Heart left ventricle (tissue), 16 donors: ENCODE results near the gene ANXA3. TPM values are rescaled to one million over a fixed set of nuclear protein-coding genes. Genes with fewer than 3 reads are reported as not detected.
A peak's percentile ranks its signal among the peaks of the same experiment; 100 is the strongest.

Source experiments
- ATAC-seq, 4 donors: fragments of 200-7000 bp; cut with Tn5 transposase; one replicate each; pipeline ENCODE4 v1.9.1; 2020 to 2022; ENCODE audit warnings: moderate library complexity in 4 of 4, mild to moderate bottlenecking in 3 of 4, moderate number of reproducible peaks in 1 of 4
- DNase-seq, 5 donors: peaks; one replicate each; pipeline ENCODE4 v3.0.0-alpha.2; 2020
- H3K27ac ChIP-seq, 12 donors: fragments of 200-600 bp; sonication (generic) in 4 of 12; one replicate each; pipeline versions ENCODE4 v1.5.0 to v1.8.0; 2016 to 2022; ENCODE audit warnings: mild to moderate bottlenecking in 2 of 12
- H3K27me3 ChIP-seq, 9 donors: fragments of 200-600 bp; sonication (generic) in 2 of 9; one replicate each; pipeline versions ENCODE4 v1.5.1 to v1.8.0; 2016 to 2022; ENCODE audit warnings: mild to moderate bottlenecking in 3 of 9
- H3K36me3 ChIP-seq, 9 donors: fragments of 200-600 bp; sonication (generic) in 2 of 9; one replicate each; pipeline versions ENCODE4 v1.5.0 to v1.8.0; 2018 to 2022; ENCODE audit warnings: mild to moderate bottlenecking in 2 of 9
- H3K4me1 ChIP-seq, 12 donors: fragments of 200-600 bp; sonication (generic) in 4 of 12; one replicate each; pipeline versions ENCODE4 v1.5.0 to v1.8.0; 2016 to 2022; ENCODE audit warnings: mild to moderate bottlenecking in 3 of 12
- H3K4me3 ChIP-seq, 12 donors: fragments of 200-600 bp; sonication (generic) in 4 of 12; one replicate each; pipeline versions ENCODE4 v1.5.0 to v1.8.0; 2017 to 2022; ENCODE audit warnings: mild to moderate bottlenecking in 9 of 12, moderate library complexity in 4 of 12
- H3K9me3 ChIP-seq, 12 donors: fragments of 200-600 bp; sonication (generic) in 4 of 12; one replicate each; pipeline versions ENCODE4 v1.5.0 to v1.8.0; 2016 to 2022; ENCODE audit warnings: mild to moderate bottlenecking in 1 of 12
- POLR2A ChIP-seq, 2 donors: fragments of 450-650 bp; IDR thresholded peaks; one replicate each; pipeline ENCODE4 v1.6.1; 2017; ENCODE audit warnings: antibody characterized with exemption in 2 of 2, mild to moderate bottlenecking in 2 of 2, moderate library complexity in 2 of 2
- WGBS, 4 donors: extraction: QIAGEN DNeasy Blood & Tissue Kit in 2 of 4; methylation state at CpG; one replicate each; pipeline versions ENCODE4 v1.1.5 to v1.1.7; 2013 to 2018; 5-methylcytosine and 5-hydroxymethylcytosine counted together
- intact Hi-C, 10 donors: fragments of 100-400 bp; cut with DNase I; formaldehyde crosslinking; loops; one replicate each; pipeline versions ENCODE4 v1.11.1 to v1.14.2; 2022
- polyA plus RNA-seq, 2 donors: library from polyadenylated mRNA; stranded (reverse); fragments of 200-250 nt; gene quantifications; one replicate each; pipeline ENCODE4 v1.2.3, GENCODE V29; 2013
- total RNA-seq, 9 donors: library from RNA; depleted of rRNA in 2 of 9; stranded (reverse); fragments of >200 nt in 2 of 9; fragmentation: NEBNext Ultra II Directional in 3 of 9; extraction: Animal tissue kit (Norgen Biotek cat#: 25700) in 3 of 9; gene quantifications; one replicate each; pipeline versions ENCODE4 v1.1.0 to v1.2.4, GENCODE V29; 2016 to 2023
- TF ChIP-seq, protein P1 (sequence below), 12 donors: fragments of 200-600 bp; sonication (generic) in 4 of 12; IDR thresholded peaks; one replicate each; pipeline versions ENCODE4 v1.5.0 to v1.8.0; 2018 to 2022; ENCODE audit warnings: antibody characterized with exemption in 12 of 12, mild to moderate bottlenecking in 5 of 12
- donor health status: ischemic (EF 13 %, LVEDD 7.1; RV severe dilation, severe dysfunction).
- donor health status: healthy with polysubstance abuse.
- donor health status: DM: no; HTN: yes; CAD: no.
- donor health status: DM: no; HTN: no; CAD: no.
- donor health status: ischemic (EF 25% LVEDD 6.9; RV normal size, moderate dysfunction).
- donor health status: ischemic (EF 25% LVEDD 5.7; RV mildly dilated, moderate dysfunction).
- donor health status: healthy.
- donor health status: DM: yes; HTN: yes; CAD: no.
- donor health status: ischemic (EF 35%, LVEDD 5.7; RV mildly dilated, moderate dysfunction).
- donor health status: nonischemic (EF 11% LVEDD 7.7; RV severe dilation, severe dysfunction).
- donor health status: DM: yes; HTN: yes; CAD: no.
- donor health status: PGD.
- donor health status: ischemic (EF 29% LVEDD 5.4; RV normal size, mild dysfunction).
- donor health status: nonischemic (EF 23%, LVEDD 6.1; RV moderate dilation, normal function).

The ANXA3 gene
- total and polyA plus RNA-seq, 11 donors, result 12.9 to 119 (median 28.7) TPM

DNA sequence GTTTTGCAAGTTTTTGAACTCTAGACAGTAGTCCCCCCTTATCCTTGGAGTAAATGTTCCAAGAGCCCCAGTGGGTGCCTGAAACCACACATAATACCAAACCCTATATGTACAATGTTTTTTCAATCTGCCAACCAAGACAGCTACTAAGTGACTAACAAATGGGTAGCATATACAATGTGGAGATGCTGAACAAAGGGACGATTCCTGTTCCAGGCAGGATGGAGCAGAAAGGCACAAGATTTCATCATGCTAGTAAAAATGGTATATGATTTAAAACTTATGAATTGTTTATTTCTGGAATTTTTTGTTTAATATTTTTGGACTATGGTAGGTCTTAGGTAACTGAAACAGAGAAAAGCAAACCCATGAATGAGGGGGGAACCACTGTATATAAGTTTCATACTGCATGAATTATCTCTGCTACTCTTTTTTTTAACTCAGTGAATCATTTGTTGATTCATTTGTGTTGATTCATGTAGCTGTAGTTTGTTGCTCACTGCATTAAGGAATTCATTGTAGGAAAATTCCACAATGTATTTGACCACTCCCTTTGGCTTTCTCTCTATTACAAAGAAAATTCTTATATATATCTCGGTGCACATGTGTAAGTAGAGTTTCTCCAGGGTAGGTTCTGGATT lies 21.9 kb upstream of the ANXA3 start:
- peaks cover 0 to 6% (median 0%) of the 10 kb centered on the region in 12 donors for H3K9me3 ChIP-seq
- DNase-seq (no peak), ATAC-seq (no peak)
- no peak overlapping the region for H3K4me3 ChIP-seq
- intact Hi-C loops, result loop anchor here in 1 of 10 donors (10.0 kb wide), 1 partner anchor 335 kb away; no protein-coding TSS in a partner anchor
- H3K36me3 ChIP-seq, result no peaks in the 10 kb centered on the region
- H3K27ac ChIP-seq, result no peak overlapping the region
- no peak for TF ChIP-seq POLR2A (IDR thresholded peaks at IDR 0.05)
- TF ChIP-seq, protein P1, sequence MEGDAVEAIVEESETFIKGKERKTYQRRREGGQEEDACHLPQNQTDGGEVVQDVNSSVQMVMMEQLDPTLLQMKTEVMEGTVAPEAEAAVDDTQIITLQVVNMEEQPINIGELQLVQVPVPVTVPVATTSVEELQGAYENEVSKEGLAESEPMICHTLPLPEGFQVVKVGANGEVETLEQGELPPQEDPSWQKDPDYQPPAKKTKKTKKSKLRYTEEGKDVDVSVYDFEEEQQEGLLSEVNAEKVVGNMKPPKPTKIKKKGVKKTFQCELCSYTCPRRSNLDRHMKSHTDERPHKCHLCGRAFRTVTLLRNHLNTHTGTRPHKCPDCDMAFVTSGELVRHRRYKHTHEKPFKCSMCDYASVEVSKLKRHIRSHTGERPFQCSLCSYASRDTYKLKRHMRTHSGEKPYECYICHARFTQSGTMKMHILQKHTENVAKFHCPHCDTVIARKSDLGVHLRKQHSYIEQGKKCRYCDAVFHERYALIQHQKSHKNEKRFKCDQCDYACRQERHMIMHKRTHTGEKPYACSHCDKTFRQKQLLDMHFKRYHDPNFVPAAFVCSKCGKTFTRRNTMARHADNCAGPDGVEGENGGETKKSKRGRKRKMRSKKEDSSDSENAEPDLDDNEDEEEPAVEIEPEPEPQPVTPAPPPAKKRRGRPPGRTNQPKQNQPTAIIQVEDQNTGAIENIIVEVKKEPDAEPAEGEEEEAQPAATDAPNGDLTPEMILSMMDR (IDR thresholded peaks at IDR 0.05), result no peak
- WGBS, 4 donors, result 82 to 92% (median 88%) methylated on average over 2 of the region's 2 CpGs
- H3K27me3 ChIP-seq, result no peaks in the 10 kb centered on the region
- no peaks in the 10 kb centered on the region for H3K4me1 ChIP-seq

DNA sequence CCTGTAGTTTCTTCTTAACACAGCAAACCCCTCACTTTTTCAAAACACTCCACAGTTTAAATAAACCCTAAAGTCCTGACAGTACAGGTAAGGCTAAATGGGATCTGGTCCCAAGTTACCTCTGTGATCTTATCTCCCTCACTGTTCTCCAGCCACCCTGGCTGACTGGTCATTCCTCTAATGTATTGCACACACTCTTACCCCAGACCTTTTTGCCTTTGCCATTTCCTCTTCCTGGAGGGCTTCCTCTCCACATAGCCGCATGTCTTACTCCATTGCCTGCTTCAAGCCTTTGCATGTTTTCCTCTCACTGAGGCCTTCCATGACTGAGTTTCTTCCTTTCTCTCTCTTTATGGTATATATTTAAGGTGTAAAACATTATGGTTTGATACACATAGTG lies 19.5 kb upstream of the ANXA3 start:
- no peaks in the 10 kb centered on the region for H3K36me3 ChIP-seq
- H3K4me1 ChIP-seq, result no peaks in the 10 kb centered on the region
- peaks cover 0 to 6% (median 0%) of the 10 kb centered on the region in 12 donors for H3K9me3 ChIP-seq
- H3K4me3 ChIP-seq, result no peak overlapping the region
- TF ChIP-seq, protein P1 (IDR thresholded peaks at IDR 0.05), result no peak
- TF ChIP-seq POLR2A (IDR thresholded peaks at IDR 0.05), result no peak
- H3K27ac ChIP-seq, result no peak overlapping the region
- DNase-seq (no peak), ATAC-seq (peak in 1 of 4 donors; percentile 42)
- no peaks in the 10 kb centered on the region for H3K27me3 ChIP-seq
- WGBS, 4 donors, result 58 to 77% (median 68%) methylated on average over 1 of the region's 1 CpG
- intact Hi-C loops, result no loop called here

- Histone ChIP-seq H3K27ac (no peak overlapping the region), H3K27me3 (no peaks in the 10 kb centered on the region), H3K36me3 (no peaks in the 10 kb centered on the region), H3K9me3 (peaks cover 0 to 6% (median 0%) of the 10 kb centered on the region in 12 donors), H3K4me1 (no peaks in the 10 kb centered on the region), H3K4me3 (no peak overlapping the region)
- no peak for TF ChIP-seq POLR2A (IDR thresholded peaks at IDR 0.05)
- TF ChIP-seq, protein P1 (IDR thresholded peaks at IDR 0.05), result no peak
- WGBS, 4 donors, result 77 to 84% (median 78%) methylated on average over 5 of the region's 5 CpGs
- DNase-seq (no peak), ATAC-seq (no peak)
- intact Hi-C loops, result no loop called here
Observed at GRCh38 chr4:78533854-78534253, 17.7 kb upstream of the ANXA3 start.

GRCh38 chr4:78534286-78534955 lies 17.1 kb upstream of the ANXA3 start:
- no peak overlapping the region for H3K27ac ChIP-seq
- H3K4me1 ChIP-seq, result no peaks in the 10 kb centered on the region
- H3K4me3 ChIP-seq, result no peak overlapping the region
- no peak for ATAC-seq
- no peaks in the 10 kb centered on the region for H3K36me3 ChIP-seq
- DNase-seq, result no peak
- 84 to 95% (median 88%) methylated on average over 4 of the region's 4 CpGs for WGBS, 4 donors
- H3K9me3 ChIP-seq, result peaks cover 0 to 6% (median 0%) of the 10 kb centered on the region in 12 donors
- intact Hi-C loops, result no loop called here
- TF ChIP-seq POLR2A (IDR thresholded peaks at IDR 0.05), result no peak
- TF ChIP-seq, protein P1 (IDR thresholded peaks at IDR 0.05), result no peak
- H3K27me3 ChIP-seq, result no peaks in the 10 kb centered on the region
